HG02588 (cell line): ENCODE data around the gene PABPC1L.

Experiments used
- ATAC-seq: cut with Tn5 transposase; IDR thresholded peaks from one replicate; pipeline ENCODE4 v1.9.1; 2021; ENCODE audit warnings: mild to moderate bottlenecking, moderate library complexity; ENCODE audit not compliant: unreplicated experiment

PABPC1L gene

DNA sequence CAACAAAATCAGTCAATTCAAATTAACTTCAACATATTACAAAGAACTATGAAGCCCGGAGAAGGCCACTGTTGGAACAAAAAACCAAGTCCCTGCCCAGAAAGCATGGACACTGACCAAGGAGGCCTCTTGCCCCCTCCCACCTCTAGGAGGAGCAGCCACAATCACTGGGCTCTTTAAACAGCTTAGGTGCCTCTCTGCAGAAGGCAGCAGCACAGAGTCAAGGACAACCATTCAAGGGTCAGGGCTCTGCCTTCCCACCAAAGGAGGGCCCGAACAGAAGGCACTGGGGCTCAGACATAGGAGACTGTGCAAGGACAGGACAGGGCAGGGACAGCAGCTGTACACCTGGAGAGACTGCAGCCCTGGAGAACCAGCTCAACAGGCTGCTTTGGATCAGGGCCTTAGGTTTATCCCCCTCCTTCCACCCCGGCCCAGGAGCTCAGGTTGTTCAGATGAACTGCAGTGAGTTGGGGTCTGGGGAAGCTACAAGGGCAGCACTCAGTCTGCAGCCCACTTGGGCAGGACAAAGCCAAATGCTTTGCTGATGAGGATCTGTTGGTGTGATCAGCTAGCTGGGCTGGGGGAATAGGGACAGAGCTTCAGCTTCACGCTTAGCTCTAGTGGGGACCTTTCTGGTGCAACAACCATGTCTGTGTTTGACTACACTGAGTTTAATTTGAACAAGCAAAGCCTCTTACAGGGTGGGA is 32.6 kb downstream of the PABPC1L start:
- no peak for ATAC-seq

DNA sequence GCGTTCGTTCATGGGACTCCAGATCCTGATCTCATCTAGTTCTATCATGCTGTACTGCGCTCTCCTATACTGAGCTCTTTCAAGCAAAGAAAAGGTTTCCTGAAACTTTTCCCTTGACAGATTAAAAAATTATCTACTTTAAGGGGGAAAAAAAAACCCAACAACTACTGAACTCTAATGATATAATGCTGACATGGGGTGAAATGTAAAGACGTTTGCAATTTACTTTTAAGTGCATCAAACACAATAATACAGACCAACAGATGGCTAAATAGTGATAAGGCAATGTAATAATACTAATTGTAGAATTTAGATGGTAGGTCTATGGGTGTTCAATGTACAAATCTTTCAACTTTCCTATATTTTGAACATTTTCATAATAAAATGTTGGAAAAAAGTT is 34.0 kb downstream of the PABPC1L start:
- no peak for ATAC-seq

DNA sequence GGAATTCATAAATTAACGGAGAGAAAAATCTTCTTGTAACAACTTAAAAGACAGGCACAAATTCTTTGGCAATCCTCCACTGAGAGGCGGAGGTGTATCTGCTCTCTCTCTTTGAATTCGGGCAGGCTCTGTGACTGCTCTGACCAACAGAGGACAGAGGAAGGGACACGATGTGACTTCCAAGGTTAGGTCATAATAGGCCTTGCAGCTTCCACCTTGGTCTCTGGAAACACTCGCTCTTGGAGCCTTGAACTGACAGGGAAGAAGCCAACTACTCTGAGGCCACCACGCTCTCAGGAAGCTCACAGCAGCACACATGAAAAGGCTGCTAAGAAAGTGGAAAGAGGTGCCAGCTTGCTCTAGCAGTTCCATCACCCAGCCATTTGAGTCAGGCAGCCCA is 35.4 kb downstream of the PABPC1L start:
- ATAC-seq, result no peak

DNA sequence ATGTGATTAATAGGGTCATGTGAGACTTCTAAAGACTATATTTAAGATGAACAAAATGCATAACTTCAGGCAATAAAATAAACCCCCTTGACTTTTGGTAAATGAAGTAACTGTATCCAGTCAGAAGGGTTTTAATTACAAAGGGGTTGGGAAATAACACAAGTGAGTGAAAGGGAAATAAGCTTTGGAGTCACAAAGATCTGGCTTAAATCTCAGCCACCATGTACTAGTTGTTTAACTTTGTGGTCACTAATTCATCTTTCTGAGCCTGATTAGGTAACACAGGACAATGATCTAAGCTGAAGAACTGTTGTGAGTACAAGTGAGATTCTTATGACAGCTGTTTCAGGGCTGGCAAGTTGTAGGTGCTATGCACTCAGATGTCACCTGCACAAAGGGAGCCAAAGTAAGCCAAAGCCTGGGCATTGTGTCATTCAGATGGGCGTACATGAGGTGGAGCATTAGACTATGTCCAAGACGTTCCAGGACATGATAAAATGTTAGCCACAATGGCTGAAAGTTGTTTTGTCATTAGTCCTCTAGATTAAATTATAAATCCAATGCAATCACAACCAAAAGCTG is 36.5 kb downstream of the PABPC1L start:
- ATAC-seq, result no peak

DNA sequence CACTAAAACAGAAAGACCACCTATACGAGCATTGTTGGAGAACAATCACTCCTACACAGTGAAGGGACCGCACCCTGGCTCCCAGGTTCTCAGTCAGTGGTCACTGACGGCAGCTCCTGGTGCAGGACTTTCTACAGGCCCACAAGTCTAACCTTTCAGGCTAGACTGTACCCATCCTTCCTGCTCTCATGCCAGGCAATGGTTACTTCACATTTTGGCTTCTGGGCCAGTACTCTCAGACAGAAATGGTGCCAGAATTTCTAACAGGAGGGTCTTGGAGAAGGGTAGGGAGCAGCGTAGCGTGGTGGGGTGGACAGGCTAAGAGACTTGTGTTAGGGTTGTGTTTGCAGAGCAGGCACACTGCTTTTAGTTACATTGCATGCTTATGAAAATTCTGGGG is 38.2 kb downstream of the PABPC1L start:
- ATAC-seq, result no peak

DNA sequence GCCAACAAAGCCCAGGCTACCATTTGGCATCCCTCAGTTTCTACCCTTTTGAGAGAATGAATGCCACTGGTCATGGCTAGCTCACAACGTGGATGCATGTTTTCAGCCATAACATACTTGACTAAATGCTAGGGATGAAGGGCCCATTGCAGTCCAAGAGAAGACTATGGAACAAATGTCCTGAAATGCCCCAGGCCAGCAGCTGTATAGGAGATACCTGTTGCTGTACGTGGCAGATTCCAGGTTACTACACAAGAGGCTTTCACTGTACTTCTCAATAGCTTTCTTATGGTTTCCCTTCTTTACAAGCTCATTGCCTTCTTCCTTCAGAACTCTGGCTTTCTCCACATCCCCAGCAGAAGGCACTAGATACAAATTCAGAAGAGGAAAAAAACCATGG is 38.7 kb downstream of the PABPC1L start:
- no peak for ATAC-seq

DNA sequence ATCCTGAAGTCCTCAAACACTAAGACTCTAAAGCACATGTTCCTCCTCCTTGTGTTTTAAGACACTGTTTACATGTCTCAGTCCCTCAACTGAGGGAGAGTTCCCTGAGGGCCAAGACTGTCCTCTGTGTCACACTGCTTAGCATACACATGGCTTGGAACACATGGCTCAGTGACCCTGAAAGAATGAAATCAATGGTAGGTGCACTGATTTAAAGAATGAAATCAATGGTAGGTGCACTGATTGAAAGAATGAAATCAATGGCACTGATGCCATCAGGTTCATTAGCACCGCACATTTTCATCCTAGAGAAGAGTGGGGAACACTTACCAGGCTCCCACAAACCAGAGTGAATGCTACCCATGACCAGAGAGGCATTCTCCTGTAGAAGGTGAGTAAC is 40.5 kb downstream of the PABPC1L start:
- no peak for ATAC-seq

DNA sequence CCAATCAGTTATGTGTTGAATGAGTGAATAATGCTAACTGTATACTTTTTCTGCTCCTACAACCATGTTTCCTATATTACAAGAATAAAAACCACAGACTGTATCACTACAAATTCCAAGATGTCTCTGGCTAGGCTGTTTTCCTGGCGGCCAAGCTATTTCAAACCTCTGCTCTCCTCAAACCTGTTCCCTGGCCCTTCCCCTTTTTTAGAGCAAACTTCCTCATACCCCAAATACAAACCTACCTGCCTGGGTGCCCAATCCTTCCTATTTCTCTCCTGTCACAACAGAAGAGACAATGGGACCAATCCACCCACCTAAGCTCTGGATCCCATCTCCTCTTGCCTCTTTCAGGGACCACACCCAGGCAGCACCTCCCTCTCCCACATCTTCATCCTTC is 42.9 kb downstream of the PABPC1L start:
- no peak for ATAC-seq

DNA sequence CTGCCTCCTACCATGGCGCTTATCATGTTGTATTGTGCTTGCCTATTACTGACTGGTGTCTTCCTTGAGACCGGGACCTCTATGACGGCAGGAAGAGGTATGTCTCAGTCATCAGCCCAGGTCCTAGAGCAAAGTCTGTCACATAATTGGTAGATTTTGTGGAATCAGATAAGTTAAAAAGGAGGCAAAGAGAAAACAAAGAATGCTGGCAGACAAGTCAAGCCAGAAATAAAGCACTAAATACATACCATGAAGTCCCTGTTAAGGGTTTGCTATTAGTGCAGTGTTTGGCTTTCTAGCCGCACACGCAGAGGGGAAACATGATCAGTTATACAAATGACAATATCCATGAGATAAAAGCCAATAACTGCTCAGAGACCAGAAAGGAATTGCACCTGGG is 44.4 kb downstream of the PABPC1L start:
- ATAC-seq, result no peak

DNA sequence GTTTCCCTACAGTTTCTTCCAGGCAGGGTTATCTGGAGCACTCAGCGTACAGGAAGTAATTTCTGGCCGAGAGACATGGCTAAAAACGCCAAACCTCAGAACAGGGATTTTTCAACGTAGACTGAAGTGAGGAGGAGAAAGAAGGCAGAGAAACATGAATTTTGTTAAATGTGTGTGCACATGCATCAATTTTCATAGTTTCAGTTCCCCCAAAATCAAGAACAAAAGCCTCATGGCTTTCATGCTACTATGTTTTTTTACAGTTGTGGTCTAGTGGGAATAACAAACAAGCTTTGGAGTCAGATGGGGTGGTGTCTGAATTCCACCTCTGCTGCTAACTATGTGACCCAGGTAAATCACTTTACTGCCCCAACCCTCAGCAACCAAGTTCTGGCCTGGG is 45.4 kb downstream of the PABPC1L start:
- ATAC-seq, result no peak

DNA sequence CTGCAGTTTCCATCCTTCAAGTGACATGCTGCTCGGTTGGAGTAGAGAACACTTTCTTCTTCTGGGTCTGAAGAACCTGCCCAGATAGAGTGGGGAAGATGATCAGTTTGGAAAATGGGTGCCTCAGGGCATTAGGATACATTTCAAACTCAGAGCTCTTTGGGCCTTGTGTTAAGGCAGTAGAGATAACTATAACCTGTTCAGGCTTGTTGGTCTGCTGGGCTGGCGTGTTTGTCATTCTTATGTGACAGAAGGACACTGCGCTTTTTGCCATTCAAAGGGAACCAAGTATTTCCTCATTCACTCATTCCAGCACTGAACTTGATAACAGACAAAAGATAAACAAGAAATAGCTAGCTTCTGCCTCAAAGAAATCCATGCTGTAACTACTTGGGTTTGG is 46.5 kb downstream of the PABPC1L start:
- no peak for ATAC-seq

DNA sequence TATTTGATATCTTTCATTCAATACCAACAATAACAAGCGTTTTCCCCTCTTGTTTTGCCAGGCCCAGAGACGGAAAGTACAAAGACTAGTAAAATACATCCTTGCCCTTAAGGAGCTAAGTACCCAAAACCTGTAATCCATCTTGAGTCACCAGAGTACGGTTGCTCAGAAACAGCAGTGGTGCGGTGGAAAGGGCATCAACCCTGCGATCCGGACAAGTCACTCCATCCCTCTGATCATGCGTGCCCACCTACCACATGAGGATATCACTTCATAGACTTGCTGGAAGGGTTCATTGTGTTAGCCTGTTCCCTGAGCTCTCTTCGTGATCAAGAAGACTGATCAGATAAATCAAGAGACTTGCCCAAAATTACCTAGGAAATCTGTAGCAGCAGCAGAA is 48.4 kb downstream of the PABPC1L start:
- no peak for ATAC-seq

DNA sequence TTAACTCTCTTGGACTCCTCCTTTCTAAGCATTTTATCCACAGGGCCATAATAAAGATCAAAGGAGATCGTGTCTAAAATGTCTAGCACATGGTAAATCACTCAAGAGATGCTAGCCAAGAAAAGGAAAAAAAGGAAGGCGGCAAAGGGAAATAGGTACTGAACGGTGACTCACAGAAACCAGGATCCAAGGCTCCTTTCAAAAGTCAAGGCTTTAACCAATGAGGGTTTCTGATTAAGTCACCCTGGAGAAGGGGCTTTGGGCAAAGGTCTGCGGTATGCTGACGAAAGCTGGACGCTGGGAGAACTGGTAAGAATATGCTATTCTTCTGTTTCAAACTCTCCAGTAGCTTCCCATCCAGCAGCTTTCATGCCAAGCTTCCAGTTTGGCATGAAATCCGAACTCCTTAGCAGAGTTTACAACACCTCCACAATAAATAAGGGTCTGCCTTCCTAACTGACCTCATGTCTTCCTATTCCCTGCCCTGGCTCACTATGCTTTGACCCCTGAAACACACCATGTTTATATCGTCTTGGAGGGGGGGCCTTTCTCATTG is 49.3 kb downstream of the PABPC1L start:
- ATAC-seq, result no peak

DNA sequence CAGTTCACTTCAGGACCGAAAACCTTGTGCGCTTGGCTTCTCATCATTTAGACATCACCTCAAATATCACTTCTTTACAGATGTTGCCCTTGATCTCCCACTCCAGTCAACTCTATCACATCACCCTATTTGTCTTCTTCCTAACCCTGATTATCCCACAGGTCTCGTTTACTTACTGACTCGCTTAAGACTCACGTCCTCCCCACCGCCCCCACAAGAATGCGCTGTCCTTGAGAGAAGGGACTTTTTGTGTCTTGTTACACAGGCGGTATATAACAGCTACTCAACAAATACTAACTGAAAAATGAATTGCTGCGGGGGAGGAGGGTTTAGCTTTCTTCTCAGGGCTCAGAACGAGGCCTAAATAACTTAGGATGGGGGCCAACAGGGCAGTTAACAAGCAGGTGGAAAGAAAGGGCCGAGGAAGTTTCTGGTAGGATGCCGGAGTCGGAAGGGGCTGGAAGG is 49.8 kb downstream of the PABPC1L start:
- no peak for ATAC-seq

DNA sequence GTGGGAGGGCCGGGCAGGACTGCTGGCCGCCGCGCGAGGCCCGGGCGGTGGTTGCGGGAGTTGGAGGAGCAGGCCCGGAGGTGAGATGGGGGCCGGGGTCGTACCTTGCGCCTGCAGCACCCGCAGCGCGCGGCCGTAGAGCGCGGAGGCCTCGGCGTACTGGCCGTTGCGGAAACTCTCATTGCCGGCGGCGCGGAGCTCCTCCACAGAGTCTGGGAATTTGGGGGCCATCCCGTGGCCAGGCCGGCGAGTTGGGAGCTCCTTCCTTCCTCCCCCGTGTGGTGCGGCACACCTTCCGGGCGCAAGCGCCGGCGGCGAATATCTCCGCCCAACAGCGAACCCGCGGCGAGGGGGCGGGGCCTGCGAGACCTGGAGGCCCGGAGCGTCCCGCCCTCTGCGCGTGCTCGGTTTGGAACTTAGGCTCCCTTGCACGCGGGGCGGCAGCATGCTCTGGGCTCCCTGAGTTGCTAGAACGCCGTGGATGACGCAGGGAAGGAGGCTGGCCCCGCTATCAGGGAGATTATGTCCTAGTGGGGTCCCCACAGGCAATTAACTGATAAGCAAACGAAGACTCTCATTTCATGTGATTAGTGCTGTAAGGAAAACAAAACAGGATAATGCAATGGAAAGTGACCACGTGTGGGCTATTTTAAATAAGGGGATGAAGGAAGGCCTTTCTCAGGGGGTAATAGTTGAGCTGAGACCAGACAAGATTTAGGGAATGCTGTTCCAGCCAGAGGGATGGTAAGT is 50.4 kb downstream of the PABPC1L start, which contains the start of gene TOMM34:
Gene TOMM34 (minus strand): TSS at position 295 of the 750 bp plus-strand sequence. CDS start 64 bp downstream, at position 231.
- peak; percentile 81 for ATAC-seq

DNA sequence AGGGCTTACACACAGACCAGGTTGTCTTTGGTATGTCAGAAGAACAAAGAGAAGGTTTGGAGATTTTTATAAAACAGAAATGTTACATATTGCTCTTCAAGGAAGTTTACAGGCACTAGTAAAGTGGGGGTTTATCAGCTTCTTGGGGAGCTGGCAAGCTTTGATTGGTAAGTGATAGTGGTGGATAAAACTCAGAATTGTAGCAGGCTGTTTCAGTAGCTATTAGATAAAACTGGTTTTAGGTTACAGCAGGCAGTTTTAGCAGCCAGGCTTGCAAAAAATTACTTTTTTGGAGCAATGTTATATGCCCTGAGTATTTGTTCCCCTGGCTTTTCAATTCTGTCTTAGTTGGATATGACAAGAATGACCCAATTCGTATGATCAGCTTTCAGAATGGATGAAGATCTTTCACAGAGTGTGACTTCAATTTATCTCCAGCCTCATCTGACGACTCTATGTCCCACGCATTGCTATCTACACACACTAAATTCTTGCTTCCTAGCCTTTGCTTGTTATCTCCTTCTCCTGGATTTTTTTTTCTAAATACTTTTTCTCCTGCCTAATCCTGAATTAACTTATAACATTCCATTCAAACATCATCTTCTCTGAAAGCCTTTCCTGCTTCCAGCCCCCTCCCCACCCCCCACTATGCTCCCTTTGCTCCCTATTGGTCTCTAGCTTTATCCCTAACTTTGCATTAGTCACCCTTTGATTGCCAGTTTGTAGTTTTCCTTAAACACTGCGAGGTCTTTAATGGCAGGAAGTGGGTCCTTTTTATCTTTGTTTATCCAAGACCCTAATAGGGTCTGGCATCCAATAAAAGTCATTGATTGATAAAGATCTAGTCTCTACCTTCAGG is 51.4 kb downstream of the PABPC1L start:
- ATAC-seq, result no peak

DNA sequence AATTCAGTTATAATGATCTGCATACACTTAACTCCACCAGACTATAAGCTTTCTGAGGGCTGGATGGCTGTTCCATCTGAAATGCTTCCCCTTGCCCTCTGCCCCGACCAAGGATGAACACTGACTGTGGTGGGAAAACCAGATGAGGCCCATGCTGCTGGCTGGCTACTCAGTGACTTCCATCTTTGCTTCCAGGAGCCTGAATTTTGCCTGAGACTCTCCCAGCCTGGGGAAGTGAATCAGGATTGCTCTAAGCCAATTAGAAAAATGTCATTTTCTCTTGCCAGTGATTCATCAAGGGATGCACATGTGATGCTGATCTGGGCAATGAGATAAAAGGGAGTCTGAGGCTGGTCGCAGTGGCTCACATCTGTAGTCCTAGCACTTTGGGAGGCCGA is 52.0 kb downstream of the PABPC1L start:
- no peak for ATAC-seq

DNA sequence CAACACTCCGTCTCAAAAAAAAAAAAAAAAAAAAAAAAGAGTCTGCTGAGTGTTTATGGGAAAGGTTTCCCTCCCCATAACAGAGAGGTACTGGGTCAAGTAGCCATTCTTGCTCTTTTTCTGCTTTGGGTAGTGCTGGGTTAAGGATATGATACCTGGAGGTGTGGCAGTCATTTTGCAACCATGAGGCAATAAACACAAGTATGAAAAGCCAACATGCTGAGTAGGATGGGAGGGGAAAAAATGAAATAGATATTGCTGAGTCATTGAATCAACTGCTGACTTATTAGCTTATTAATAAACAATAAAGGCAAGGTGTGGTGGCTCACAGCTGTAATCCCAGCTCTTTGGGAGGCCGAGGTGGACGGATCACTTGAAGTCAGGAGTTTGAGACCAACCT is 52.6 kb downstream of the PABPC1L start:
- ATAC-seq, result no peak

DNA sequence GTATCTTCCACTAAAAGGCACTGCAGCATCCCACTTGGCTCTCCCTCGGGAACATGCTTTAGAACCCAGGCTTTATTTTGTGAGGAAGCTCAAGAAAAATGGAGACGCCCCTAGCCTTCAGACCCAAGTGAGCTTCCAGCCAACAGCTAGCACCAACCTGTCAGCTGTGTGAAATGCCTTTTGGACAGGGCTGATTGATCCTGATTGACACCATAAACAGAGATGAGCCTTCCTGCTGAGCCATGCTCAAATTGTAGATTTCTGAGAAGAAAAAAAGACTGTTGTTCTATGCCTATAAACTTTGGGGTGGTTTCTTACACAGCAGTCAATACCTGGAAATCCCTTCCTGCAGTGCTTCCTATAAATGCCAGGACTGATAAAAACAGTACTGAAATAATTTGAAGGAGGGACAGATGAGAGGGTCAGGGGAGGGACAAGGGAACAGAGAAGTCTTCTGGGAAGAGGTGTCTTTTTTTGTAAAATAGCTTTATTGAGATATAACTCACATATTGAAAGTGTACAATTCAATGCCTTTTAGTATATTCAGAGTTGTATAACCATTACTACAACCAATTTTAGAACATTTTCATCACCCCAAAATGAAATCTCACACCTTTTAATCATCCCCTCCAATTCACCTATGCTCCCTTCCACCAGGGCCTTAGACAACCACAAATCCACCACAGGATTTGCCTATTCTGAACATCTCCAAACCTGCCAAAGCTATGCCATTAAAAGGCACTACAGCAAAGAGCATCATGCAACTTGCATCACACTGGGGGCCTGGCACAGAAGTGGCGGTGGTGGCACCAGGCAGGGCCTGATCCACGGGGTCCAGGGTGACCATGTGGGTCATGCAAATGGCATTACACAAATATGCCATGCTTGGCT is 53.7 kb downstream of the PABPC1L start:
- no peak for ATAC-seq

DNA sequence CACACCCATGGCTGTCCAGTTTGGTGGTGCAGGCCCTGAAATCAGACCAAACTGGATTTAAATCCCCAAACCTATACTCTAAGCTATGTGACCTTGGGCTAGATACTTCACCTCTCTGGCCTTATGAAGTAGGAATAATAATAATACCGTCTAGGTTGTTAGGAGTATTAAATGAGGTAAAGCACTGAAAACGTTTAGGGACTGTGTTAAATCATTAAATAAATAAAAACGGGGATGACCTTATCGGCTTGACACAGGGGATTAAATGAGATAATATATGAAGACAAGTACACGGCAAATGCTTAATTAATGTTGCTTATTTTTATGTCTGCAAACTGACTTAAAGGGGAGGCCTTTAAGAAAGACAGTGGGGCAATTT is 55.8 kb downstream of the PABPC1L start:
- no peak for ATAC-seq
